Neuronal stem cell (in vitro differentiated cells): ENCODE results near the gene TPM4. TPM values are rescaled to one million over a fixed set of nuclear protein-coding genes. Genes with fewer than 3 reads are reported as not detected.
"Not testable (repeated sequence)": the region's sequence is repeated elsewhere in the genome, so short reads cannot be mapped to it uniquely, and the experiment has no call there.

ENCODE experiments used
- DNase-seq: peaks from one replicate; pipeline ENCODE4 v3.0.0-alpha.2; 2013; ENCODE audit warnings: low spot score
- H2AFZ ChIP-seq: one replicate; pipeline ENCODE4 v1.6.1; 2013; ENCODE audit warnings: mild to moderate bottlenecking, low read length, inconsistent platforms
- H2AK5ac ChIP-seq: 2 replicates; pipeline ENCODE4 v1.6.1; 2013; ENCODE audit warnings: low read depth, mild to moderate bottlenecking, inconsistent platforms, low read length, moderate library complexity, mixed read lengths
- H2BK120ac ChIP-seq: 2 replicates; pipeline ENCODE4 v1.6.1; 2013; ENCODE audit warnings: low read depth, mild to moderate bottlenecking, inconsistent platforms, low read length, moderate library complexity, mixed read lengths
- H2BK12ac ChIP-seq: one replicate; pipeline ENCODE4 v1.6.1; 2013; ENCODE audit warnings: low read length, inconsistent platforms
- H2BK15ac ChIP-seq: 2 replicates; pipeline ENCODE4 v1.6.1; 2013; ENCODE audit warnings: mild to moderate bottlenecking, low read length, inconsistent platforms, mixed read lengths
- H2BK5ac ChIP-seq: one replicate; pipeline ENCODE4 v1.6.1; 2013; ENCODE audit warnings: inconsistent platforms, mild to moderate bottlenecking, low read length, moderate library complexity
- H3K14ac ChIP-seq: one replicate; pipeline ENCODE4 v1.6.1; 2013; ENCODE audit warnings: low read length, inconsistent platforms
- H3K18ac ChIP-seq: 2 replicates; pipeline ENCODE4 v1.6.1; 2013; ENCODE audit warnings: low read length, inconsistent platforms
- H3K23ac ChIP-seq: 2 replicates; pipeline ENCODE4 v1.6.1; 2013; ENCODE audit warnings: low read depth, mild to moderate bottlenecking, mixed read lengths, low read length, inconsistent platforms; ENCODE audit not compliant: poor library complexity
- H3K27ac ChIP-seq: replicated peaks from 3 replicates; pipeline ENCODE4 v1.5.1; 2013; ENCODE audit warnings: low read length, inconsistent platforms
- H3K27me3 ChIP-seq, 3 experiments: 2 replicates each; pipeline ENCODE4 v1.6.1; 2013; ENCODE audit warnings: low read length in 3 of 3, mild to moderate bottlenecking in 2 of 3, inconsistent platforms in 1 of 3, low read depth in 1 of 3, mixed read lengths in 1 of 3, moderate library complexity in 1 of 3; ENCODE audit not compliant: control insufficient read depth in 3 of 3, insufficient read depth in 3 of 3
- H3K36me3 ChIP-seq, 2 donors: replicated peaks in 1 of 2; 2 replicates each; pipeline ENCODE4 v1.6.1; 2013; ENCODE audit warnings: low read length in 2 of 2; ENCODE audit not compliant: control insufficient read depth in 2 of 2, insufficient read depth in 2 of 2
- H3K4ac ChIP-seq: 2 replicates; pipeline ENCODE4 v1.6.1; 2013; ENCODE audit warnings: inconsistent platforms, mild to moderate bottlenecking, low read length, moderate library complexity
- H3K4me1 ChIP-seq, 2 donors: 1 replicate in 1 of 2; 2 replicates in 1 of 2; pipeline ENCODE4 v1.6.1; 2013; ENCODE audit warnings: low read length in 2 of 2, low read depth in 1 of 2; ENCODE audit not compliant: control insufficient read depth in 2 of 2, insufficient read depth in 1 of 2
- H3K4me2 ChIP-seq: one replicate; pipeline ENCODE4 v1.6.1; 2013; ENCODE audit warnings: mild to moderate bottlenecking, low read length, inconsistent platforms; ENCODE audit not compliant: insufficient read depth, poor library complexity, severe bottlenecking
- H3K4me3 ChIP-seq, 2 donors: 2 replicates each; pipeline ENCODE4 v1.5.1; 2013; ENCODE audit warnings: low read length in 2 of 2, mild to moderate bottlenecking in 2 of 2, inconsistent platforms in 1 of 2, moderate library complexity in 1 of 2
- H3K79me1 ChIP-seq: one replicate; pipeline ENCODE4 v1.6.1; 2013; ENCODE audit warnings: low read depth, mild to moderate bottlenecking, inconsistent platforms, low read length, moderate library complexity
- H3K9ac ChIP-seq: one replicate; pipeline ENCODE4 v1.6.1; 2013; ENCODE audit warnings: mild to moderate bottlenecking, low read depth, low read length, inconsistent platforms; ENCODE audit not compliant: poor library complexity
- H3K9me3 ChIP-seq, 2 donors: replicated peaks in 1 of 2; 2 replicates each; pipeline versions ENCODE3 to v1.6.1; 2013; ENCODE audit warnings: low read length in 2 of 2, mild to moderate bottlenecking in 2 of 2, inconsistent platforms in 1 of 2, low read depth in 1 of 2, mixed read lengths in 1 of 2, moderate library complexity in 1 of 2; ENCODE audit not compliant: control insufficient read depth in 2 of 2, insufficient read depth in 1 of 2
- H4K8ac ChIP-seq: one replicate; pipeline ENCODE4 v1.6.1; 2013; ENCODE audit warnings: low read depth, mild to moderate bottlenecking, inconsistent platforms, low read length, moderate library complexity
- H4K91ac ChIP-seq: one replicate; pipeline ENCODE4 v1.6.1; 2013; ENCODE audit warnings: low read length, low read depth, mild to moderate bottlenecking, inconsistent platforms; ENCODE audit not compliant: poor library complexity
- WGBS, 2 donors: extraction: QIAGEN DNeasy Blood & Tissue Kit; methylation state at CpG; one replicate each; pipeline ENCODE4 v1.1.7; 2013; ENCODE audit warnings: missing lambda C conversion rate in 2 of 2, mixed read lengths in 1 of 2; ENCODE audit not compliant: insufficient read length in 2 of 2, insufficient replicate concordance in 1 of 2; ENCODE audit errors: extremely low coverage in 2 of 2; 5-methylcytosine and 5-hydroxymethylcytosine counted together
- polyA plus RNA-seq, 2 experiments: library from polyadenylated mRNA; stranded (reverse); fragments of 200-250 nt; gene quantifications; one replicate each; pipeline ENCODE4 v1.2.3, GENCODE V29; 2013

TPM4 gene
- polyA plus RNA-seq (2013, experiment 1 of 2): 413 TPM
- polyA plus RNA-seq (2013, experiment 2 of 2): 408 TPM

- Histone ChIP-seq H3K14ac (peak within 1 kb of the TSS; percentile 85), H2BK12ac (peak within 1 kb of the TSS; percentile 35), H2AK5ac (peak within 1 kb of the TSS; percentile 28), H2AFZ (peak within 1 kb of the TSS; percentile 89), H3K9ac (peak within 1 kb of the TSS; percentile 98), H4K91ac (no peak within 1 kb of the TSS), H3K23ac (peak within 1 kb of the TSS; percentile 98), H3K4me1 (peaks cover 10 to 33% of the 10 kb centered on the region in 2 donors), H3K27me3 (no peaks in the 10 kb centered on the region), H2BK15ac (no peak within 1 kb of the TSS), H3K36me3 (peaks cover 2 to 18% of the 10 kb centered on the region in 2 donors), H2BK120ac (peak within 1 kb of the TSS; percentile 83), H2BK5ac (peak within 1 kb of the TSS; percentile 76), H4K8ac (no peak within 1 kb of the TSS), H3K18ac (peak within 1 kb of the TSS; percentile 100), H3K9me3 (no peaks in the 10 kb centered on the region), H3K27ac (peak within 1 kb of the TSS; percentile 87), H3K4me3 (peak within 1 kb of the TSS; percentile 95 to 99), H3K79me1 (peaks cover 5% of the 10 kb centered on the region), H3K4me2 (peak within 1 kb of the TSS; percentile 65), H3K4ac (peak within 1 kb of the TSS; percentile 97)
- no CpG with 5 or more reads among the region's 101 CpGs for WGBS, 2 donors
- peak; percentile 86 for DNase-seq
Measured at GRCh38 chr19:16076154-16076957, at the start of gene TPM4. TSS of gene TPM4 (plus strand) at chr19:16076495. CDS start at chr19:16076566, 71 bp downstream.

- H3K36me3 ChIP-seq: no peaks in the 10 kb centered on the region
- H3K27me3 ChIP-seq: peaks cover 0 to 49% (median 0%) of the 10 kb centered on the region in 3 experiments
- no peak overlapping the region for H2BK12ac ChIP-seq
- H2AFZ ChIP-seq: no peak overlapping the region
- H3K14ac ChIP-seq: no peak overlapping the region
- no peak overlapping the region for H3K4me3 ChIP-seq
- H2AK5ac ChIP-seq: no peak overlapping the region
- no peak overlapping the region for H2BK120ac ChIP-seq
- no peak overlapping the region for H3K4ac ChIP-seq
- no peaks in the 10 kb centered on the region for H3K4me1 ChIP-seq
- no peak overlapping the region for H3K23ac ChIP-seq
- no peak overlapping the region for H3K4me2 ChIP-seq
- no peak overlapping the region for H2BK5ac ChIP-seq
- H4K91ac ChIP-seq: no peak overlapping the region
- no peaks in the 10 kb centered on the region for H3K79me1 ChIP-seq
- peaks cover 0 to 4% of the 10 kb centered on the region in 2 donors for H3K9me3 ChIP-seq
- H2BK15ac ChIP-seq: no peak overlapping the region
- no CpG with 5 or more reads among the region's 7 CpGs for WGBS, 2 donors
- no peak for DNase-seq
- H3K27ac ChIP-seq: no peak overlapping the region
- H4K8ac ChIP-seq: no peak overlapping the region
- H3K18ac ChIP-seq: no peak overlapping the region
- no peak overlapping the region for H3K9ac ChIP-seq
Measured at GRCh38 chr19:16026756-16027155, 49.5 kb upstream of the TPM4 start.

GRCh38 chr19:16027528-16027927 lies 48.8 kb upstream of the TPM4 start:
- Histone ChIP-seq H2BK120ac (no peak overlapping the region), H3K9me3 (peaks cover 0 to 4% of the 10 kb centered on the region in 2 donors), H3K4me1 (no peaks in the 10 kb centered on the region), H4K91ac (no peak overlapping the region), H3K18ac (no peak overlapping the region), H3K36me3 (no peaks in the 10 kb centered on the region), H3K14ac (no peak overlapping the region), H3K79me1 (no peaks in the 10 kb centered on the region), H2BK15ac (no peak overlapping the region), H2BK5ac (no peak overlapping the region), H3K4ac (no peak overlapping the region), H3K27ac (no peak overlapping the region), H3K4me2 (no peak overlapping the region), H2AFZ (no peak overlapping the region), H3K27me3 (peaks cover 0 to 45% (median 0%) of the 10 kb centered on the region in 3 experiments), H3K4me3 (no peak overlapping the region), H3K23ac (no peak overlapping the region), H3K9ac (no peak overlapping the region), H2AK5ac (no peak overlapping the region), H4K8ac (no peak overlapping the region), H2BK12ac (no peak overlapping the region)
- no CpG with 5 or more reads among the region's 6 CpGs for WGBS, 2 donors
- no peak for DNase-seq

- peaks cover 0 to 34% (median 0%) of the 10 kb centered on the region in 3 experiments for H3K27me3 ChIP-seq
- H3K36me3 ChIP-seq, H3K79me1 ChIP-seq, H4K8ac ChIP-seq, H3K9me3 ChIP-seq, H3K27ac ChIP-seq, H3K4me3 ChIP-seq, H2BK120ac ChIP-seq, H3K18ac ChIP-seq, H3K23ac ChIP-seq, H2BK15ac ChIP-seq, H2BK12ac ChIP-seq, H3K9ac ChIP-seq, H3K14ac ChIP-seq, H3K4me2 ChIP-seq, H2AFZ ChIP-seq, H2BK5ac ChIP-seq, H3K4ac ChIP-seq, H4K91ac ChIP-seq, H3K4me1 ChIP-seq, H2AK5ac ChIP-seq, DNase-seq: not testable (repeated sequence)
- whole genome bisulfite sequencing, 2 donors: no CpG with 5 or more reads among the region's 12 CpGs
Measured at GRCh38 chr19:16030155-16030554, 46.1 kb upstream of the TPM4 start.
